ENCODE data around the gene ABHD12. TPM values are rescaled to one million over a fixed set of nuclear protein-coding genes. Genes with fewer than 3 reads are reported as not detected.

ABHD12 gene
- total and polyA plus RNA-seq, 10 of the 15 experiments (the other 5 are each of a cell fraction or from before 2014, with no cell fraction given) = 1.5 to 61.8 (median 26.7) TPM

DNA sequence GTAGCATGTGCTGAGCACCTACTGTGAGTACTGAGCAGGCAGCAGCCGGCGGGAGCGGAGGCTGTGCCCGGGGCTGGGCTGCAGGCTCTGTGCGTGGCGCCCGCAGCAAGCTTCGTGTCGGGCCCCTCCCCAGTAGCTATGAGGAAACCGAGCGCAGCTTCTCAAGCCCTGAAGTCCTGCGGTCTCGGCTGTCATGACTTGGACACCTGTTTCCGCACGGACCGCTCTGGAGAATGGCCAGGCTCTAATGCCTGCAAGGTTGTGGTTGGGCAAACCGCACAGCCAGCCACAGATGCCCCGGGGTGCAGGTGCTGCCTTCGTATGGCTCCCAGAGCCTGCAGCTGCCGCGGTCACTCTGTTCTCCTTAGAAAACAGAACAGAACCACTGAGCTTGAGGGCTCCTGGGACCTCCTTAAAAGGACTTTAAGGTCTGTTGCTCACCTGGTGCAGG lies 109.1 kb downstream of the ABHD12 start (continued):
- no peak for TF ChIP-seq HDAC6 (IDR thresholded peaks at IDR 0.05; ENCODE audit: unreplicated experiment)
- TF ChIP-seq, protein P1, sequence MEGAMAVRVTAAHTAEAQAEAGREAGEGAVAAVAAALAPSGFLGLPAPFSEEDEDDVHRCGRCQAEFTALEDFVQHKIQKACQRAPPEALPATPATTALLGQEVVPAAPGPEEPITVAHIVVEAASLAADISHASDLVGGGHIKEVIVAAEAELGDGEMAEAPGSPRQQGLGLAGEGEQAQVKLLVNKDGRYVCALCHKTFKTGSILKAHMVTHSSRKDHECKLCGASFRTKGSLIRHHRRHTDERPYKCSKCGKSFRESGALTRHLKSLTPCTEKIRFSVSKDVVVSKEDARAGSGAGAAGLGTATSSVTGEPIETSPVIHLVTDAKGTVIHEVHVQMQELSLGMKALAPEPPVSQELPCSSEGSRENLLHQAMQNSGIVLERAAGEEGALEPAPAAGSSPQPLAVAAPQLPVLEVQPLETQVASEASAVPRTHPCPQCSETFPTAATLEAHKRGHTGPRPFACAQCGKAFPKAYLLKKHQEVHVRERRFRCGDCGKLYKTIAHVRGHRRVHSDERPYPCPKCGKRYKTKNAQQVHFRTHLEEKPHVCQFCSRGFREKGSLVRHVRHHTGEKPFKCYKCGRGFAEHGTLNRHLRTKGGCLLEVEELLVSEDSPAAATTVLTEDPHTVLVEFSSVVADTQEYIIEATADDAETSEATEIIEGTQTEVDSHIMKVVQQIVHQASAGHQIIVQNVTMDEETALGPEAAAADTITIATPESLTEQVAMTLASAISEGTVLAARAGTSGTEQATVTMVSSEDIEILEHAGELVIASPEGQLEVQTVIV (IDR thresholded peaks at IDR 0.05; ENCODE audit: borderline replicate concordance, partially characterized antibody) = no peak
- no peak for TF ChIP-seq CUX1 (IDR thresholded peaks at IDR 0.05; ENCODE audit: insufficient replicate concordance, low read depth, low read length)
- no peak for TF ChIP-seq MEF2B (IDR thresholded peaks at IDR 0.05; ENCODE audit: partially characterized antibody, poor library complexity, severe bottlenecking)
- TF ChIP-seq SKIL (IDR thresholded peaks at IDR 0.05; ENCODE audit: low read depth, poor library complexity, severe bottlenecking) = no peak
